Measurements from ENCODE around the gene USP37. TPM values are rescaled to one million over a fixed set of nuclear protein-coding genes. Genes with fewer than 3 reads are reported as not detected.
A peak's percentile ranks its signal among the peaks of the same experiment; 100 is the strongest.

Gene USP37
- total RNA-seq, 1 donor from 2014 or later: 38.7 TPM

DNA sequence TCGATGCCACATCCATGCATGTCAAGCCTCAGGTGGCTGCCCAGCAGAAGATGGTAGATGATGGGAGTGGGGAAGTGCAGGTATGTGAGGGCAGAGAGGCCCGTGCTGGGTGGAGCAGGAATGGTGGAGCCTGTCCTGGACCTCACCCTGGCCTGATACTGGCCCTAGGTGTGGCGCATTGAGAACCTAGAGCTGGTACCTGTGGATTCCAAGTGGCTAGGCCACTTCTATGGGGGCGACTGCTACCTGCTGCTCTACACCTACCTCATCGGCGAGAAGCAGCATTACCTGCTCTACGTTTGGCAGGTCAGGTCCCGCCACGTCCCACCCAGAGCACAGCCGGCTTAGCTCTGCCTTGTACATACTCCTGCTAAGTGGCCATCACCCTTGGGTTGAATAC lies 136.3 kb downstream of the USP37 start:
- DNase-seq: no peak

DNA sequence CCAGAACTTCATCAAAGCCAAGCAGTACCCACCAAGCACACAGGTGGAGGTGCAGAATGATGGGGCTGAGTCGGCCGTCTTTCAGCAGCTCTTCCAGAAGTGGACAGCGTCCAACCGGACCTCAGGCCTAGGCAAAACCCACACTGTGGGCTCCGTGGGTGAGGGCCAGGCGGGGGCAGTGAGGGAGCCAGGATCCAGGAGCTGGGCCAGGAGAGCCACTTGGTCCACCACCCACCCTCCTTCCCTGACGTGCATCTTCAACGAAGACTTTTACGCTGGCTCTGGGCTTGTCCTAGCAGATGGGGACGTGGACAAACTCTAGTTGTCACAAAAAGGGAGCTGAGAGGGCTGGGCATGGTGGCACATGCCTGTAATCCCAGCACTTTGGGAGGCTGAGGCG lies 137.4 kb downstream of the USP37 start:
- DNase-seq: no peak

DNA sequence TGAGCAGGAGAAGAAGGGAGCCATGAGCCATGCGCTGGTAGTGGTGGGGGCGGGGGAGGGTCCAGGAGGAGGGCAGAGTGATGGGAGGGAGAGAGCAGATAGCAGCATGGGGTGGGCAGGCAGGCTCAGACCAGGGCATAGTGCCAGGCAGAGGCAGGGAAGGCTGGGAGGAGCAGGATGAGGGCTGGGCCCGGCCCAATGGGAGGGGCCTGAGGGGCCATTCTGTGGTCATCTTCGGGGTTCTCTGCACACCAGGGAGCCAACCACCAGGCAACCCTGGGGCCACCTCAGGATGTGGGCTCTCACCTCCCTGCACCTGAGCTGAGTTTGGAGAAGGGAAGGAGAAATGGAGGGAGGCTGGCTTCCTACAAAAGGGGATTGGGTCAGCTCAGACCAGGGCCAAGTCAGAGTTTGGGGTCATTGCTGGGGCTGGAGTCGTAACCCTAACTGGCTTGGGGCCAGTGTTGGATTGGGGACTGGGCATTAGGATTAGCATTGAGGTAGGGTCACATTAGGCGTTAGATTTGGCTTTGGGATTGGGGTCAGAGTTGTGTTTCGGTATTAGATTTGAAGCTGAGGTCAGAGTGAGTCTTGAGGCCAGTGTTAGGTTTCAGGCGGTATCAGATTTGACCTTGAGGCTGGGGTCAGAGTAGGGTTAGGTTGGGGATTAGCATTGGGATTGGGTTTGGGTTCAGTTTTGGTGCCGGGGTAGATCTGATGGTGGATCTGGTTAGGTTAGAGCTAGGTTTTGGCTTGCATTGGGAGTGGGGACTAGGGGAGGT lies 138.0 kb downstream of the USP37 start:
- no peak for DNase-seq

DNA sequence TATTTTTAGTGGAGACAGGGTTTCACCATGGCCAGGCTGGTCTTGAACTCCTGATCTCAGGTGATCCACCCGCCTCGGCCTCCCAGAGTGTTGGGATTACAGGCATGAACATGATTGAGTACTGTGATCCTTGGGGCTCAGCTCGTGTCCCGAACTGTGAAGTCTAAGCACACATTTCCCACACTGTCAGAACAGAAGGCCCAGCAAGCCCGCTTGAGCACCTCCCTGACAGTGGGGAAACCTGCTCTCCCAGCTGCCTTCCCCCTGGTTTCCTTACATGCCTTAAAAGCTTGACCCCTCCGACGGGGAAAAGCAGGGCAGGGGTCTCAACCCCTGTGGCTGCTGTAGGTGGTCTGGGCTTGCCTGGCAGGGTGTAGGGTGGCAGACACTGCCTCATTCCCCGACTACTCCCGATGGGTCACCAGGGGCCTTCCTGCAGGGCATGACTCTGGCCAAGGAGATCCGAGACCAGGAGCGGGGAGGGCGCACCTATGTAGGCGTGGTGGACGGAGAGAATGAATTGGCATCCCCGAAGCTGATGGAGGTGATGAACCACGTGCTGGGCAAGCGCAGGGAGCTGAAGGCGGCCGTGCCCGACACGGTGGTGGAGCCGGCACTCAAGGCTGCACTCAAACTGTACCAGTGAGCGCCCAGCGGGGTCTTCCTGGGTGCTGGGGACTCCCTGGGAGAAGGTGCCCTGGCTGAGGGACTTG lies 139.1 kb downstream of the USP37 start:
- DNase-seq: no peak

DNA sequence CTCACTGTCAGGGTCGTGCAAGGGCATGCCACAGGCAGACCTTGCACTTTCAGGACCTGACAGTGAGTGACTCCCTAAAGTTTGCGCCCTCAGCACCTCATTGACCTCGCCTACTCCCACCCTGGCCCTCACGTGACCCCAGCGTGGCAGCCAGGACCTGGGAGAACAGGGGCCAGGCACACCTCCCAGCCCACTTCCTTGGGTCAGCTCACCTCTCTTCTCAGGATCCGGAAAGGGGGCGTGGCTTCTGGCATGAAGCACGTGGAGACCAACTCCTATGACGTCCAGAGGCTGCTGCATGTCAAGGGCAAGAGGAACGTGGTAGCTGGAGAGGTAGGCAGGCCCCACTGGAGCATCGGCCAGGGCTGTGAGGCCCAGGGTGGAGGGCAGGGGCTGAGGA lies 140.4 kb downstream of the USP37 start:
- DNase-seq: no peak

DNA sequence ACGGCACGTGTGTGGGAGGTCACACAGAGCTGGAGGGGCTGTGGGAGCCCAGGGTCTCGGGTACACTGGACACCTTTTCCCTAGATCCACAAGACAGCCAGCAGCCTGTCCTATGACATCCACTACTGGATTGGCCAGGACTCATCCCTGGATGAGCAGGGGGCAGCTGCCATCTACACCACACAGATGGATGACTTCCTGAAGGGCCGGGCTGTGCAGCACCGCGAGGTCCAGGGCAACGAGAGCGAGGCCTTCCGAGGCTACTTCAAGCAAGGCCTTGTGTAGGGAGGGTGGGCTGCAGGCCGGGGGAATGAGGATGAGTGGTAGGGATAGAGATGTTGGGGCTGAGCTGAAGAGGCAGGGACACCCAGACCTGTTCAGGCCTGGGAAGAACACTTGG lies 142.6 kb downstream of the USP37 start:
- DNase-seq: no peak

DNA sequence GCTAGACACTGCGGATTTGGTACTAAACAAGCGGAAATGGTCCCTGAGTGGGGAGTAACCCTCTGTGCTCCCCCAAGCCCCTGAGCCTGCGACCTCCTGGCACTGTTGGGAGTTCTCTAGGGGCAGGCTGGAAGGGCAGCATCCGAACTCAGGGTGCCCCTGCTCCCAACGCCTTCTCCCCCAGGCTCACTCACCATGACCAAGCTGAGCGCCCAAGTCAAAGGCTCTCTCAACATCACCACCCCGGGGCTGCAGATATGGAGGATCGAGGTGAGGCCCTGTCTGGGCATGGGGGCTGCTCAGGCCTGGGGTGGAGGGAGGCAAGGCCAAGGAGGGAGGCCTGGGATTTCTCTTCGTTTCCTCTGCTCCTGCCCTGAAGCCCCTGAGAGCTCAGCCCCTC lies 144.6 kb downstream of the USP37 start:
- no peak for DNase-seq

DNA sequence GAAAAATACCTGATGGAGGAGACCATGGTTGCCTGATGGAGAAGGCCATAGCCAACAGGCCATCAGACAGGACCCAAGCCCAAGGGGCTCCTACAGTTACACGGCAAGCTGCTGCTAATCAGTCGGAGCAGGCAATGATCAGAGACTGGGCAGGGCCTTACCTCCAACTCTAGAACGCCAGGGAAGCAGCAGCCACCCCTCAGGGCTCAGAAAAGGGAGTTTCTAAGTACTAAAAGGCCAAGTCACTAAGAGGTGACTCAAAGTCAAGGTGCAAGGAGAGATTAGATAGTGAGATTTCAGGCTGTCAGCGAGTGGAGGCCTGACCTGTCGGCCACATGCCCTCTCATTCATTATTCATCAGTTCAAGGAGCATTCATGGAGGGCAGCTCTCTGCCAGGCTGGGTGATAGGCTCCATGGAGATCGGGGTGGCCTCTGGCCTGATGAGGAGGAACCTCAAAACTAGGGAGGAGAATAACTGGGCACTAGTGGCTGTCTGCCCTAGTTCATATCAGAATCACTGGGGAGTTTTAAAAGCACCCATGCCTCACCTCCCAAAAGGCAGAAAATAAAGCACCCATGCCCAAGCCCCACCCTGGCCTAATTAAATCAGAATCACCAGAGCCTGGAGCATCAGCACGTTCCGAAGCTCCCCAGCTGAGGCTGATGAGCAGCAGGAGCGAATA lies 145.6 kb downstream of the USP37 start:
- no peak for DNase-seq

DNA sequence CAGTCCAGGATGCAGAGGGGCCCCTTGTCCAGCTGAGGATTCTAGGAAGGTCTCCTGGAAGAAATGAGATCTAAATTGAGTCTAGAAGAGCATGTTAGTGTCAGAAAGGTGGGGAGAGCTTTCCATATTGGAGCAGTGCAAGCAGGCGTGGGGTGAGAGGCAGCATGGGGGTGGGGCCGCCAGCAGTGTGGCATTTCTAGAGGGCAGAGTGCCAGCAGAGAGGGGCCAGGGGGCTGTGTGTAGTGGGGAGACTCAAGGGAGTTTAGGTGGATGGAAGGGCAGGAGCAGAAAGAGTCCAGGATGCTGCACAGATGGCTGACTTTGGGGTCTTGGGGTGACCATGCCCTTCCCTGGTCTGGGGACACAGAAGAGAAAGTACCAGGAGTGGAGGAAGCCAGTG lies 147.1 kb downstream of the USP37 start:
- DNase-seq: no peak

DNA sequence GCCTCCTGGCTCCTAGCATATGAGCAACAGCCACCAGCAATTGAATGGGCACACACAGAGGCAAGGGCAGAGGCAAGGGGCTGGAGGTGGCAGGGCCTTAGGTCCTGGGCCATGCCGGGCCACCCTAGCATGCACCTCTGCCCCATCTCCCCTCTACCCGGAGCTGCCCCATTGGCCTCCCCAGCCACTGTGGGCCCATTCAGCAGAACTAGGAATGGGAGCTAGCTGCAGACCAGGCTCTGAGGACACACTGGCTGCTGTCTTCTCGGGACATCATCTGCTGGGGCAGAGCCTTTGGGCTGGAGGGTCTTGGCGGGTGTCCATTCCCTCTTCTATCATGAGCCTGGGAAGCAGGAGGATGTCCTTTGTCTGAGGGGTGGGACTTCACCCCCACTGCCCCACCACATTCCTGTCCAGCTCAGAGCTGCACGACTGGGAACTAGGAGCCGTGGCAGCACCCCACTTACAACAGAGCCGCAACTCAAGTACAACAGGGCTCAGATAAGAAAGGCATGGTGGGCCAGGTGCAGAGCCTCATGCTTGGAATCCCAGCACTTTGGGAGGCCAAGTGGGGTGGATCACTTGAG lies 148.4 kb downstream of the USP37 start:
- DNase-seq: no peak

DNA sequence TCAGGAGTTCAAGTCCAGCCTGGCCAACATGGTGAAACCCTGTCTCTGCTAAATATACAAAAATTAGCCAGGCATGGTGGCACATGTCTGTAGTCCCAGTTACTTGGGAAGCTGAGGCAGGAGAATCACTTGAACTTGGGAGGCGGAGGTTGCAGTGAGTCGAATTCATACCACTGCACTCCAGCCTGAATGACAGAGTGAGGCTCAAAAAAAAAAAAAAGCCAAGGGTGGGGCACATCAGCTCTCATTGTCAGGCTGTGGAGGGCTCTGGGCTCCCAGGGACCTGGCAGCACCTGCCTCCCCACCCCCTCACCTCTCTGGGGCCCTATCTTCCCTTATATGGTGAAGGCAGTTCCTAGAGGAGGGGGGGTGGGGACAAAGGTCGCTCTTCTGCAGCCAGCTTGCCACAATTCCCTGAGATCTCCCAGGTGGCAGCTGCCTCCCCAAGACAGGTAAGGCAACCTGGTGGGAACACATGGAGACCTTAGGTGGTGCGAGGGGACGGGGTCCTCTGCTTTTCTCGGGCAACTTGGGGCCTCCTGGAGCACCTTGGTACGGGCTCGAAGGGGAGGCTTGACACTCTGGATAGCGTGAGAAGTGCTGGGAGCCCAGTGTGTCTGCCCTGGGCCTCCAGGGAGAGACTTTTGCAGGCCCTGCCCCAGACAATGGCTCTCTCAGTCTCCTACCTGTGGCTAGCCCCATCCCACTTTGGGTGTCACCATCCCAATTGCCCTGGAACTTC lies 149.3 kb downstream of the USP37 start, which contains the start of gene VIL1:
Gene VIL1, plus strand, starts transcription at position 407 of the 742 bp plus-strand sequence. CDS start 4,656 bp downstream, outside the sequence.
- no peak for DNase-seq

DNA sequence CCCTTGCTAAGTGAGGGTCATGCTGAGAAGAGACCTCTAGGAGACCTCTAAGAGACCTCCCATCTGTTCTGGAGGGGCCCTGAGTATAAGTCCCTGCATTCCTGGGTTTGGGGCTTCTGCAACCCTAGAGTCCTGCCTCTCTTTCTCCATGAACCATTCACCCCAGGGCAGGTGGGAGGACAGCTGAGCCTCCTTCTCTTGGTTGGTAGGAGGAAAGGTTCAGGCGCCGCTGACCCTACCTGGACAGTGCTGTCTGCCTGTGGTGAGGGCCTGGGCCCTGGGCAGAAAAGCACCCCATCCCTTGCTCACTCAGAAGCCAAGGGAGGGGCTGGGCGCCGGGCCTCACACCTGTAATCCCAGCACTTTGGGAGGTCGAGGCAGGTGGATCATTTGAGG lies 149.8 kb downstream of the USP37 start:
- no peak for DNase-seq

DNA sequence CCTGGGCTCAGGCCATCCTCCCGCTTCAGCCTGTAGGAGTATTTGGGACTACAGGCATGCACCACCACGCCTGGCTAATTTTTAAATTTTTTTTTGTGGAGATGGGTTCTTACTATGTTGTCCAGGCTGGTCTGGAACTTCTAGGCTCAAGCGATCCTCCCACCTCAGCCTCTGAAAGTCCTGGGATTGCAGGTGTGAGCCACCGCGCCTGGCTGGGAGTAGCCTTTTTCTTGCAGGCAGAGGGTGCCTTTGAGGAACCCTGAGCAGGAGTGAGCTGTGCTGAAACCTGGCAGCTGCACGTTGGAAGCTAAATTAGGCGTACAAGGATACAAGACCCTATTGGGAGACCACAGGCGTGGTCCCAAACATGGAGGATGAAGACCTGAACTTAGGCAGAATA lies 160.4 kb downstream of the USP37 start:
- DNase-seq: no peak

DNA sequence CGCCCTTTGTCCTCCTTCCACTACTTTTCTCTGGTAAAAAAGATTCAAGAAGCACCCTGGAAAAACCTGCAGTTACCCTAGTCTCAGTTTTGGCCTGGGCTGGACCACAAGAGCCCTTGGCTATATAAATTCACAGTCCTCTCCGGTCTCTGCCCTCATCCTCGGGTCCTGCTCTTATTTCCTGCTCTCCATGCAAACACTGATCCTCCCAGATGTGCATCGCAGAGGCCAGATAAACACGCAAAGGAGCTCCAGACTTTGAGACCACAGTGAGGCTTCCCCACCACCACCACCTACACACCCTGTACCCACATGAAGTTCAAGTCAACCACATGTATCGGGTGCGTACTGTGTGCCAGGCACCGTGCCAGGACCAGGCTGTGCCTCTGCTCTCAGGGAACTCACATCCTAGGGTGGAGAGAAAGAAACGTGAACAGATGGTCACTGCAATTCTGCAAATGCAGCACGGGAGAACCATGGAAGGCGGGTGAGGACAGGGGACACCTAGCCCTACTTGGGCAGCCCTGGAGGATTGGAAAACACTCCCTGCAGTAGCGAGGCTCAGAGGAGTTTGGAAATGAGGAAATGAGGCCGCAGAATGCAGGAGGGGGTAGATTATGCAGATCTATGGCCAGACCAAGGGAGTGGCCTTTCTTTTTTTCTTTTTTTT lies 161.1 kb downstream of the USP37 start:
- peak; percentile 36 for DNase-seq

DNA sequence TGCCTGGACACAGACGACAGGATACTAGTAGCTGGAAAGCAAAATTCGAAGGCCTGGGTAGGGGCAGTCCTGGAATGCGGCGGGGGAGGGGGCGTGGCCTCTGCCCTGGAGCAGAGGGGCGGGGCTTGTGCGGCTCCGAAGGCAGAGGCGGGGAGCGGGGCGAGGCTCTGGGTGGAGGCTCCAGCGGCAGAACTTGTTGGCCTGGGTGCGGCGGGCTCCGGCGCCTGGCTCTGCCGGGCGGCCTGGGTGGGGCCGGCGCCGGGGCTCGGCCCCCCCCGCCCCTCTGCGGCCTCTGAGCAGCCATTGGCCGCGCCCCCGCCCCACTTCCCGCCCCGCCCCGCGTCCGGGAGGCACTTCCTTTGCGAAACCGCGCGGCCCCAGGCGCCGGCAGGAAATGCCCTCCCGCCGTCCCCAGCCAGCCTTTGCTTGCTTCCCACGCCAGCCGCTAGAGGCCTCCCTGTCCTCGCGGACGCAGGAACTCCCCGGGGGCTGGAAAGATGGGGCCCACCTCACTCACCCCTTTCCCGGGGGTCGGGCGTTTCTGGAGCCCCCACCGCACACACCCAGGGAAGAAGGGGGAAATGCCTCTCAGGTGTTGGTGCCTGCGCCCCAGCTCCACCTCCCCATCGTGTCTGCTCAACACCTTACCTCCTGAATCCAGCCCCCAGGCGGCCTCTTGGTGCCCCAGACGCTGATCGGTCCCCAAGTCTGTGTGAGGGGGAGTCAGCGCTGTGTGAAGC lies 161.8 kb downstream of the USP37 start:
- DNase-seq: peak; percentile 84

DNA sequence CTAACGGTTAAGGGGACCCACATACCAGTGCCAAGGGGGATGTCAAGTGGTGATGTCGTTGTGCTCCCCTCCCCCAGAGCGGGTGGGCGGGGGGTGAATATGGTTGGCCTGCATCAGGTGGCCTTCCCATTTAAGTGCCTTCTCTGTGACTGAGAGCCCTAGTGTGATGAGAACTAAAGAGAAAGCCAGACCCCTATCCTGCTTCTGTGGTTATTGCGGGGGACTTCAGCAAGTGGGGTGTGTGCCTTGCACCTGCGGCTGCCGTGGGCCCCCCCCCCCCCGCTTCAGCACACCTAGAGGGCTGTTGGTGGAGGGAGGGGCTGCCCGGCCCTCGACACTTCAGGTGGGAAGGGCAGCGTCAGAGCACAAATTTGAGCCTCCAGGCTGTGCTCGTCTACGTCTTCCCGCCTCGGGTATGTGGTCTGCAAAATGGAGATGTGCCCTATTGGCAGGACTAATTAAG lies 162.4 kb downstream of the USP37 start:
- DNase-seq: no peak

DNA sequence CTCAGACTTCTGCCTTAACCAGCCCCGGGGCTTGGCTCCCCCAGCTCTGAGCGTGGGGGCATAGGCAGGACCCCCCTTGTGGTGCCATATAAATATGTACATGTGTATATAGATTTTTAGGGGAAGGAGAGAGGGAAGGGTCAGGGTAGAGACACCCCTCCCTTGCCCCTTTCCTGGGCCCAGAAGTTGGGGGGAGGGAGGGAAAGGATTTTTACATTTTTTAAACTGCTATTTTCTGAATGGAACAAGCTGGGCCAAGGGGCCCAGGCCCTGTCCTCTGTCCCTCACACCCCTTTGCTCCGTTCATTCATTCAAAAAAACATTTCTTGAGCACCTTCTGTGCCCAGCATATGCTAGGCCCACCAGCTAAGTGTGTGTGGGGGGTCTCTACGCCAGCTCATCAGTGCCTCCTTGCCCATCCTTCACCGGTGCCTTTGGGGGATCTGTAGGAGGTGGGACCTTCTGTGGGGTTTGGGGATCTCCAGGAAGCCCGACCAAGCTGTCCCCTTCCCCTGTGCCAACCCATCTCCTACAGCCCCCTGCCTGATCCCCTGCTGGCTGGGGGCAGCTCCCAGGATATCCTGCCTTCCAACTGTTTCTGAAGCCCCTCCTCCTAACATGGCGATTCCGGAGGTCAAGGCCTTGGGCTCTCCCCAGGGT lies 162.9 kb downstream of the USP37 start:
- DNase-seq: no peak

DNA sequence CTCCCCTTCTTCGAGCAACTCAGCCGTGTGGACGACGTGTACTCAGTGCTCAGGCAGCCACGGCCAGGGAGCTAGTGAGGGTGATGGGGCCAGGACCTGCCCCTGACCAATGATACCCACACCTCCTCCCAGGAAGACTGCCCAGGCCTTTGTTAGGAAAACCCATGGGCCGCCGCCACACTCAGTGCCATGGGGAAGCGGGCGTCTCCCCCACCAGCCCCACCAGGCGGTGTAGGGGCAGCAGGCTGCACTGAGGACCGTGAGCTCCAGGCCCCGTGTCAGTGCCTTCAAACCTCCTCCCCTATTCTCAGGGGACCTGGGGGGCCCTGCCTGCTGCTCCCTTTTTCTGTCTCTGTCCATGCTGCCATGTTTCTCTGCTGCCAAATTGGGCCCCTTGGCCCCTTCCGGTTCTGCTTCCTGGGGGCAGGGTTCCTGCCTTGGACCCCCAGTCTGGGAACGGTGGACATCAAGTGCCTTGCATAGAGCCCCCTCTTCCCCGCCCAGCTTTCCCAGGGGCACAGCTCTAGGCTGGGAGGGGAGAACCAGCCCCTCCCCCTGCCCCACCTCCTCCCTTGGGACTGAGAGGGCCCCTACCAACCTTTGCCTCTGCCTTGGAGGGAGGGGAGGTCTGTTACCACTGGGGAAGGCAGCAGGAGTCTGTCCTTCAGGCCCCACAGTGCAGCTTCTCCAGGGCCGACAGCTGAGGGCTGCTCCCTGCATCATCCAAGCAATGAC lies 163.6 kb downstream of the USP37 start:
- DNase-seq: no peak

DNA sequence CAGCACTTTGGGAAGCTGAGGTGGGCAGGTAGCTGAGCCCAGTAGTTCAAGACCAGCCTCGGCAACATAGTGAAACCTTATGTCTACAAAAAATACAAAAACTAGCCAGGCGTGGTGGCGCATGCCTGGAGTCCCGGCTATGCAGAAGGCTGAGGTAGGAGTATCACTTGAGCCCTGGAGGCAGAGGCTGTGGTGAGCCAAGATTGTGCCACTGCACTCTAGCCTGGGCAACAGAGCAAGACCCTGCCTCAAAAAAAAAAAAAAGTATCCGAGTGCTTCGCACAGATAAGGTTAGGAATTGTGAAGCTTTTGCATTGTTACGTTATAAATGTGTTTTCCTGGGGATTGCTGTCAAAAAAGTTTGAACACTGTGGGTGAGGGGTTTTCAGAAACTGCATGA lies 164.3 kb downstream of the USP37 start:
- no peak for DNase-seq

Measured in occipital lobe (tissue), 2 donors.